ENCODE measurements around the gene MSRB1. TPM values are rescaled to one million over a fixed set of nuclear protein-coding genes. Genes with fewer than 3 reads are reported as not detected.

MSRB1 gene
- total RNA-seq, 1 experiment from 2014 or later: 18.3 TPM

DNA sequence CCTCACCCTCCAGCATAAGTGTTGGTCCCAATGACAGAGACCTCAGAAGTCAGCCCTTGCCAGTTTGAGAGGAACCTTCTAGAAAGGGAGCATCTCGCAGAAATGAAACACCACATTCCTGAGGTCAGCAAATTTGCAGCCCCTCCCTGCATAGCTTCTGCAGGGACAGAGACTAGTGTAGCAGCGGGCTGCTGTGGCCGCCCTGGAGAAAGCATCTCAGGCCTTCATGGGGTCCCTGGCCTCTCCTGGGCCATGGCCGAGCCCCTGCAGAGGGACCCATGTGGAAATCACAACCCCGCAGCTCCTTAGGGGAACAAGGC lies 36.2 kb downstream of the MSRB1 start:
- intact Hi-C loops (cut with micrococcal nuclease): no loop called here
- RAD21 ChIA-PET (ENCODE audit: low non-redundant PET in 1 of 2, low total read pairs in 2 of 2, uncharacterized antibody in 2 of 2, unreplicated experiment in 2 of 2): no interaction called here
- peaks cover 6 to 9% of the 10 kb centered on the region in 2 experiments; a peak in 3 of 4 replicates for H3K4me1 ChIP-seq (ENCODE audit: control insufficient read depth in 1 of 2, insufficient read depth in 2 of 2, low read length in 2 of 2)
- BruUV-seq (replicated peaks): no TSS peak
- H3K9me2 ChIP-seq (ENCODE audit: insufficient read depth): no peaks in the 10 kb centered on the region
- no peak overlapping the region for H3K9ac ChIP-seq (ENCODE audit: low read length)
- POLR2A ChIA-PET: no interaction called here
- no peak overlapping the region for H3K4me3 ChIP-seq (replicated peaks in 1 of 2; ENCODE audit: low read depth in 1 of 2, low read length in 2 of 2)
- no peak overlapping the region for H3K4me2 ChIP-seq (ENCODE audit: low read length)
- no peaks in the 10 kb centered on the region for H3K79me2 ChIP-seq (ENCODE audit: insufficient read depth, low read length)
- H3K36me3 ChIP-seq (ENCODE audit: control insufficient read depth in 1 of 2, insufficient read depth in 2 of 2, low read length in 2 of 2): no peaks in the 10 kb centered on the region
- H3K9me3 ChIP-seq (ENCODE audit: control insufficient read depth in 1 of 2, insufficient read depth in 1 of 2, low read depth in 1 of 2, low read length in 2 of 2): no peaks in the 10 kb centered on the region
- no peak overlapping the region for H3K27ac ChIP-seq (ENCODE audit: low read depth, low read length)
- CTCF ChIA-PET: no interaction called here
- TF ChIP-seq EZH2 (IDR thresholded peaks at IDR 0.05) (no peak), SIN3A (IDR thresholded peaks at IDR 0.05; ENCODE audit: low read depth) (no peak), POLR2AphosphoS5 (IDR thresholded peaks at IDR 0.05; ENCODE audit: low read depth, low read length) (no peak), FOSL1 (IDR thresholded peaks at IDR 0.05; ENCODE audit: low read depth) (no peak), YY1 (IDR thresholded peaks at IDR 0.05; ENCODE audit: extremely low read depth, insufficient replicate concordance, low read depth, low read length) (no peak), EZH2phosphoT487 (IDR thresholded peaks at IDR 0.05; ENCODE audit: borderline replicate concordance) (no peak), TCF7L2 (IDR thresholded peaks at IDR 0.05; ENCODE audit: borderline replicate concordance, extremely low read depth, insufficient read depth, insufficient read length) (no peak)
- ATAC-seq: no peak
- H4K20me1 ChIP-seq (ENCODE audit: insufficient read depth): no peaks in the 10 kb centered on the region
- H2AFZ ChIP-seq (ENCODE audit: low read depth, low read length, poor library complexity, severe bottlenecking): no peak overlapping the region
- no peak for DNase-seq (ENCODE audit: low read depth, low spot score)
- no peaks in the 10 kb centered on the region for H3K27me3 ChIP-seq (ENCODE audit: insufficient read depth, low read length)

DNA sequence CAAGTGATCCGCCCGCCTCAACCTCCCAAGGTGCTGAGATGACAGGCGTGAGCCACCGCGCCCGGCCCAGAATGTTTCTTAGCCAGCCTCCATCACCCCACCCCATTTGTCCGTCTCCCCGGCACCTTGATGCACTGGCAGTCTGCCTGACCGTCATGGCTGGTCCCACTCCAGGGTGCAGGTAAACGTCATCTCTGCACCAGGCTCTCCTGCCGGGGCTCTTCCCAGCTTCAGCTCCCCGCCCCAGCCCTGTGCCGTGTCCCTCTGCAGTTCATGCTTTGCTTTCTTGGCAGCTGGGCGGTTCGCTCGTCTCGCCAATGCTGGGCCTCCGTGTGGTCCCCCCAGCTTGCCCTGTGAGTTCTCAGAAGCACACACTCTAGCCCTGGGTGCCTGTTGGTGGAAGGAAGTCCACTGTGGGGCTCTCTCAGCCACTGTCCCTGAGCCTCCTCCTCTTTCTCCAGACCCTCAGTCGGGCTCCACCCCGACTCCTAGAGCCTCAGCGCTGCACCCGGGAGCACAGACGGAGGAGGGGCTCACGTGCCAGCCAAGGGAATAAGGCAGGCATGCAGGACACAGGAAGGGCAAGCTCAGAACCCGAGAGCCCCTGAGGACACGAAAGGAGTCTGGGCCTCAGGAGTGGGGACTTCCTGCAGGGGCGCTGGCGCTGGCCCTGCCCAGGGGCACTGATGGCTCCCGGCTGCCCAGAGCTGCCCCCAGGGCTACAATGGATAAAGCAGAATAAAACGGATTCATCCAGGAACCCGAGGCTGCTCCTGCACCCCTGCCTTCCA lies 36.7 kb downstream of the MSRB1 start:
- BruUV-seq (replicated peaks): no TSS peak
- H3K9ac ChIP-seq (ENCODE audit: low read length): no peak overlapping the region
- ChIA-PET RAD21 (ENCODE audit: low non-redundant PET in 1 of 2, low total read pairs in 2 of 2, uncharacterized antibody in 2 of 2, unreplicated experiment in 2 of 2) (no interaction called here), POLR2A (no interaction called here), CTCF (no interaction called here)
- DNase-seq (ENCODE audit: low read depth, low spot score) (no peak), ATAC-seq (no peak)
- no peaks in the 10 kb centered on the region for H3K27me3 ChIP-seq (ENCODE audit: insufficient read depth, low read length)
- no peak overlapping the region for H3K4me2 ChIP-seq (ENCODE audit: low read length)
- intact Hi-C loops (cut with micrococcal nuclease): no loop called here
- peaks cover 6 to 9% of the 10 kb centered on the region in 2 experiments; a peak in 3 of 4 replicates for H3K4me1 ChIP-seq (ENCODE audit: control insufficient read depth in 1 of 2, insufficient read depth in 2 of 2, low read length in 2 of 2)
- no peaks in the 10 kb centered on the region for H3K36me3 ChIP-seq (ENCODE audit: control insufficient read depth in 1 of 2, insufficient read depth in 2 of 2, low read length in 2 of 2)
- H3K27ac ChIP-seq (ENCODE audit: low read depth, low read length): no peak overlapping the region
- H3K79me2 ChIP-seq (ENCODE audit: insufficient read depth, low read length): no peaks in the 10 kb centered on the region
- H2AFZ ChIP-seq (ENCODE audit: low read depth, low read length, poor library complexity, severe bottlenecking): no peak overlapping the region
- no peaks in the 10 kb centered on the region for H3K9me3 ChIP-seq (ENCODE audit: control insufficient read depth in 1 of 2, insufficient read depth in 1 of 2, low read depth in 1 of 2, low read length in 2 of 2)
- no peak overlapping the region for H3K4me3 ChIP-seq (replicated peaks in 1 of 2; ENCODE audit: low read depth in 1 of 2, low read length in 2 of 2)
- H4K20me1 ChIP-seq (ENCODE audit: insufficient read depth): no peaks in the 10 kb centered on the region
- no peaks in the 10 kb centered on the region for H3K9me2 ChIP-seq (ENCODE audit: insufficient read depth)
- TF ChIP-seq POLR2A (IDR thresholded peaks at IDR 0.05; ENCODE audit: borderline replicate concordance, extremely low read depth, insufficient read depth, insufficient read length) (no peak), JUND (IDR thresholded peaks at IDR 0.05) (no peak), EZH2 (IDR thresholded peaks at IDR 0.05) (no peak), SRF (IDR thresholded peaks at IDR 0.05; ENCODE audit: low read depth) (no peak), SIN3A (IDR thresholded peaks at IDR 0.05; ENCODE audit: low read depth) (no peak), ZNF274 (IDR thresholded peaks at IDR 0.05; ENCODE audit: low read depth, low read length) (no peak), RAD21 (IDR thresholded peaks at IDR 0.05; ENCODE audit: low read depth) (no peak), CBX3 (IDR thresholded peaks at IDR 0.05; ENCODE audit: low read depth) (no peak), SP1 (IDR thresholded peaks at IDR 0.05; ENCODE audit: low read depth) (no peak), EGR1 (IDR thresholded peaks at IDR 0.05; ENCODE audit: low read depth) (no peak), FOSL1 (IDR thresholded peaks at IDR 0.05; ENCODE audit: low read depth) (no peak)
- TF ChIP-seq, protein P1, sequence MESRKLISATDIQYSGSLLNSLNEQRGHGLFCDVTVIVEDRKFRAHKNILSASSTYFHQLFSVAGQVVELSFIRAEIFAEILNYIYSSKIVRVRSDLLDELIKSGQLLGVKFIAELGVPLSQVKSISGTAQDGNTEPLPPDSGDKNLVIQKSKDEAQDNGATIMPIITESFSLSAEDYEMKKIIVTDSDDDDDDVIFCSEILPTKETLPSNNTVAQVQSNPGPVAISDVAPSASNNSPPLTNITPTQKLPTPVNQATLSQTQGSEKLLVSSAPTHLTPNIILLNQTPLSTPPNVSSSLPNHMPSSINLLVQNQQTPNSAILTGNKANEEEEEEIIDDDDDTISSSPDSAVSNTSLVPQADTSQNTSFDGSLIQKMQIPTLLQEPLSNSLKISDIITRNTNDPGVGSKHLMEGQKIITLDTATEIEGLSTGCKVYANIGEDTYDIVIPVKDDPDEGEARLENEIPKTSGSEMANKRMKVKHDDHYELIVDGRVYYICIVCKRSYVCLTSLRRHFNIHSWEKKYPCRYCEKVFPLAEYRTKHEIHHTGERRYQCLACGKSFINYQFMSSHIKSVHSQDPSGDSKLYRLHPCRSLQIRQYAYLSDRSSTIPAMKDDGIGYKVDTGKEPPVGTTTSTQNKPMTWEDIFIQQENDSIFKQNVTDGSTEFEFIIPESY (IDR thresholded peaks at IDR 0.05; ENCODE audit: extremely low read depth, insufficient replicate concordance, low read length): no peak
- TF ChIP-seq, protein P2, sequence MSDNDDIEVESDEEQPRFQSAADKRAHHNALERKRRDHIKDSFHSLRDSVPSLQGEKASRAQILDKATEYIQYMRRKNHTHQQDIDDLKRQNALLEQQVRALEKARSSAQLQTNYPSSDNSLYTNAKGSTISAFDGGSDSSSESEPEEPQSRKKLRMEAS (IDR thresholded peaks at IDR 0.05): no peak
- TF ChIP-seq, protein P3, sequence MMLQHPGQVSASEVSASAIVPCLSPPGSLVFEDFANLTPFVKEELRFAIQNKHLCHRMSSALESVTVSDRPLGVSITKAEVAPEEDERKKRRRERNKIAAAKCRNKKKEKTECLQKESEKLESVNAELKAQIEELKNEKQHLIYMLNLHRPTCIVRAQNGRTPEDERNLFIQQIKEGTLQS (IDR thresholded peaks at IDR 0.05): no peak

Measured in HCT116 (cell line).